NT2/D1 (cell line): ENCODE results near the gene RIN3.

ENCODE experiments used
- SUZ12 ChIP-seq: IDR thresholded peaks from 2 replicates; pipeline ENCODE4 v1.6.1; 2011; ENCODE audit not compliant: insufficient read length, insufficient read depth; ENCODE audit errors: extremely low read depth
- YY1 ChIP-seq: IDR thresholded peaks from 2 replicates; pipeline ENCODE4 v1.6.1; 2011; ENCODE audit not compliant: insufficient read length, insufficient read depth
- ZNF274 ChIP-seq: IDR thresholded peaks from 2 replicates; pipeline ENCODE4 v1.6.1; 2011; ENCODE audit warnings: mild to moderate bottlenecking, low read depth, low read length

- no peak for TF ChIP-seq YY1
- TF ChIP-seq ZNF274: no peak
- TF ChIP-seq SUZ12: no peak
These were observed 48.9 kb upstream of the RIN3 start for GRCh38 chr14:92464716-92465115.
